HEK293 (cell line): ENCODE data around the gene NAP1L4.

ENCODE experiments used
- CTCF ChIA-PET: fragments of 350-600 bp; formaldehyde crosslinking; extraction: SDS; loops from one replicate; lab custom pipeline; 2021; ENCODE audit warnings: antibody characterized with exemption; lab: Yijun Ruan, JAX
- POLR2A ChIA-PET: fragments of 300-600 bp; formaldehyde crosslinking; extraction: SDS; loops from one replicate; lab custom pipeline; 2020; ENCODE audit warnings: antibody characterized with exemption, inconsistent platforms; lab: Yijun Ruan, JAX
- H3K27ac ChIP-seq: fragments of 200-500 bp; sonication (Bioruptor generic); 2 replicates; pipeline ENCODE4 v1.5.1; 2014; ENCODE audit warnings: low read depth, low read length, control low read depth, inconsistent platforms; ENCODE audit errors: extremely low read depth
- H3K36me3 ChIP-seq, 2 experiments: fragments of 200-500 bp in 1 of 2; sonication (Bioruptor generic) in 1 of 2; 1 replicate in 1 of 2; 2 replicates in 1 of 2; pipeline ENCODE4 v1.5.1; 2014 to 2017; ENCODE audit warnings: inconsistent platforms in 2 of 2, low read length in 2 of 2; ENCODE audit not compliant: control insufficient read depth in 2 of 2, insufficient read depth in 1 of 2
- H3K4me1 ChIP-seq: fragments of 200-500 bp; sonication (Bioruptor generic); 2 replicates; pipeline ENCODE4 v1.5.1; 2014; ENCODE audit warnings: mild to moderate bottlenecking, low read length, inconsistent platforms; ENCODE audit not compliant: control insufficient read depth, insufficient read depth
- H3K4me3 ChIP-seq: 2 replicates; pipeline ENCODE4 v1.5.1; 2011; ENCODE audit warnings: low read depth, mild to moderate bottlenecking, control low read depth, low read length, moderate library complexity
- H3K9me3 ChIP-seq: fragments of 200-500 bp; sonication (Bioruptor generic); 2 replicates; pipeline ENCODE4 v1.5.1; 2014; ENCODE audit warnings: low read depth, low read length, inconsistent platforms; ENCODE audit not compliant: control insufficient read depth, insufficient read depth
- GLI2 ChIP-seq: fragments of 450-650 bp; formaldehyde crosslinking; IDR thresholded peaks from 2 replicates; pipeline ENCODE4; 2017; ENCODE audit warnings: missing biosample characterization, missing genetic modification characterization, low read depth, borderline replicate concordance
- KLF1 ChIP-seq: fragments of 450-650 bp; formaldehyde crosslinking; IDR thresholded peaks from 2 replicates; pipeline ENCODE4 v1.5.1; 2016; ENCODE audit warnings: missing biosample characterization, missing genetic modification characterization
- REPIN1 ChIP-seq: fragments of 450-650 bp; formaldehyde crosslinking; IDR thresholded peaks from 2 replicates; pipeline ENCODE4 v1.5.1; 2017; ENCODE audit warnings: missing biosample characterization, missing genetic modification characterization, low read depth
- SP2 ChIP-seq: fragments of 450-650 bp; formaldehyde crosslinking; IDR thresholded peaks from 2 replicates; pipeline ENCODE4 v1.5.1; 2016; ENCODE audit warnings: missing biosample characterization, missing genetic modification characterization
- YY1 ChIP-seq: fragments of 450-650 bp; formaldehyde crosslinking; IDR thresholded peaks from 2 replicates; pipeline ENCODE4 v1.5.1; 2018; ENCODE audit warnings: missing biosample characterization, missing genetic modification characterization
- ZBTB17 ChIP-seq: fragments of 450-650 bp; formaldehyde crosslinking; IDR thresholded peaks from 2 replicates; pipeline ENCODE4 v1.5.1; 2016; ENCODE audit warnings: missing biosample characterization, missing genetic modification characterization
- ZBTB20 ChIP-seq: fragments of 450-650 bp; formaldehyde crosslinking; IDR thresholded peaks from 2 replicates; pipeline ENCODE4 v1.5.1; 2016; ENCODE audit warnings: missing biosample characterization, missing genetic modification characterization
- ZBTB7A ChIP-seq: fragments of 450-650 bp; formaldehyde crosslinking; IDR thresholded peaks from 2 replicates; pipeline ENCODE4 v1.5.1; 2016; ENCODE audit warnings: low read depth, missing biosample characterization, missing genetic modification characterization
- ZNF121 ChIP-seq: fragments of 450-650 bp; formaldehyde crosslinking; IDR thresholded peaks from 2 replicates; pipeline ENCODE4 v1.5.1; 2016; ENCODE audit warnings: missing biosample characterization, missing genetic modification characterization
- ZNF133 ChIP-seq: fragments of 450-650 bp; formaldehyde crosslinking; IDR thresholded peaks from 2 replicates; pipeline ENCODE4 v1.5.1; 2016; ENCODE audit warnings: missing biosample characterization, missing genetic modification characterization
- ZNF140 ChIP-seq: fragments of 450-650 bp; formaldehyde crosslinking; IDR thresholded peaks from 2 replicates; pipeline ENCODE4 v1.5.1; 2016; ENCODE audit warnings: missing biosample characterization, missing genetic modification characterization
- ZNF280D ChIP-seq: fragments of 450-650 bp; formaldehyde crosslinking; IDR thresholded peaks from 2 replicates; pipeline ENCODE4 v1.5.1; 2016; ENCODE audit warnings: missing biosample characterization, missing genetic modification characterization
- ZNF48 ChIP-seq: fragments of 450-650 bp; formaldehyde crosslinking; IDR thresholded peaks from 2 replicates; pipeline ENCODE4 v1.5.1; 2016; ENCODE audit warnings: missing biosample characterization, missing genetic modification characterization
- ZNF585B ChIP-seq: fragments of 450-650 bp; formaldehyde crosslinking; IDR thresholded peaks from 2 replicates; pipeline ENCODE4 v1.5.1; 2016; ENCODE audit warnings: missing biosample characterization, missing genetic modification characterization
- ZNF596 ChIP-seq: fragments of 450-650 bp; IDR thresholded peaks from 2 replicates; pipeline ENCODE4 v1.5.0; 2018; ENCODE audit warnings: missing biosample characterization, mild to moderate bottlenecking, missing genetic modification characterization, moderate library complexity
- ZNF639 ChIP-seq: fragments of 450-650 bp; formaldehyde crosslinking; IDR thresholded peaks from 2 replicates; pipeline ENCODE4 v1.5.1; 2016; ENCODE audit warnings: missing biosample characterization, missing genetic modification characterization
- ZNF707 ChIP-seq: fragments of 450-650 bp; formaldehyde crosslinking; IDR thresholded peaks from 2 replicates; pipeline ENCODE4 v1.5.1; 2016; ENCODE audit warnings: missing biosample characterization, missing genetic modification characterization
- ZSCAN18 ChIP-seq: fragments of 450-650 bp; formaldehyde crosslinking; IDR thresholded peaks from 2 replicates; pipeline ENCODE4 v1.5.1; 2016; ENCODE audit warnings: missing biosample characterization, missing genetic modification characterization
- TF ChIP-seq, protein P1 (sequence below): fragments of 450-650 bp; formaldehyde crosslinking; IDR thresholded peaks from 2 replicates; pipeline ENCODE4 v1.5.1; 2016; ENCODE audit warnings: missing biosample characterization, missing genetic modification characterization
- TF ChIP-seq, protein P2 (sequence below): fragments of 450-650 bp; formaldehyde crosslinking; IDR thresholded peaks from 2 replicates; pipeline ENCODE4 v1.5.1; 2016; ENCODE audit warnings: missing biosample characterization, missing genetic modification characterization
- TF ChIP-seq, protein P3 (sequence below): fragments of 450-650 bp; formaldehyde crosslinking; IDR thresholded peaks from 2 replicates; pipeline ENCODE4 v1.5.1; 2016; ENCODE audit warnings: missing biosample characterization, missing genetic modification characterization

The NAP1L4 gene

DNA sequence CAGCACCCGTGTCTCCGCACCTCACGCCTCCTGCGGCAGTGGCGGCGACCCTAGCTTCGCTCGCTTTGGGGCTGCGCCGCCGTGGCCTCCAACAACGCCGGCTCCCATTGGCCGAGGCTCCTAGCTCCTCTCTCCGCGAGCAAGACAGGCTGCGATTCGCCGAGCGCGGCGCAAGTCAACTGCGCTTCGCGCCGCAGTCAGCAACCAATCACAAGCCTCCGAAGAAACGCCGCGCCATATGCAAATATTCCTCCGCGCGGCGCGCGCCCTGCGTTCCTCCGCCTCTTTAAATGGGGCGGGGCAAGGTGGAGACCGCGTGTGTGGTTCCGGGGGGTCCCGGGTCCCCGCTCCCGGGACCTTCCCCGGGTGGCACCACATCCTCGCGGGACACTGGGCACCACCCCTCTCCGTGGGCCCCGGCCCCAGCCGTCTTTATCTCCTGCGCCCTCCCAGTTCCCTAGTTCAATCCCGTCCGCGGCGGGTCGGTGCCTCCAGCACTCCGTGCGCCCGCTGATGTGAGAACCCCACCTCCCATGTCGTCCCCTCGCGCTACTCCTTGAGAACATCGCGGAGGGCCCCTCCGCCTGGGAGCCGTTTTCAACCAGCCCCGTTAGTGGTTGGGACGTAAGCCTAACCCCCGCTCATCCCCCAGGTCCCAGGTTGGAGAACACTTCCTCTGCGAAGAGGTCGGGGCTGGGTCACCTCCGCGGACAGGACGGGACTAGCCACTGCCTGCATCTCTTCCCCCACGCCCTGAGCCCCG is at the start of gene NAP1L4 (continued):
- TF ChIP-seq ZNF639 (peak; percentile 17; the same call in 1 of the 2 replicates), ZSCAN18 (tag by site-specific recombination) (no peak), KLF1 (peak; percentile 63), ZBTB7A (tag by site-specific recombination) (no peak), REPIN1 (tag by site-specific recombination) (no peak), ZNF133 (tag by site-specific recombination) (no peak), ZNF48 (tag by site-specific recombination) (no peak), ZBTB20 (tag by site-specific recombination) (peak; percentile 98), ZNF280D (no peak), YY1 (tag by site-specific recombination) (no peak), ZBTB17 (0 out of 2 replicates have a peak, but pooled peaks have one; percentile 24), GLI2 (no peak), SP2 (tag by site-specific recombination) (peak; percentile 85)
- TF ChIP-seq, protein P1, sequence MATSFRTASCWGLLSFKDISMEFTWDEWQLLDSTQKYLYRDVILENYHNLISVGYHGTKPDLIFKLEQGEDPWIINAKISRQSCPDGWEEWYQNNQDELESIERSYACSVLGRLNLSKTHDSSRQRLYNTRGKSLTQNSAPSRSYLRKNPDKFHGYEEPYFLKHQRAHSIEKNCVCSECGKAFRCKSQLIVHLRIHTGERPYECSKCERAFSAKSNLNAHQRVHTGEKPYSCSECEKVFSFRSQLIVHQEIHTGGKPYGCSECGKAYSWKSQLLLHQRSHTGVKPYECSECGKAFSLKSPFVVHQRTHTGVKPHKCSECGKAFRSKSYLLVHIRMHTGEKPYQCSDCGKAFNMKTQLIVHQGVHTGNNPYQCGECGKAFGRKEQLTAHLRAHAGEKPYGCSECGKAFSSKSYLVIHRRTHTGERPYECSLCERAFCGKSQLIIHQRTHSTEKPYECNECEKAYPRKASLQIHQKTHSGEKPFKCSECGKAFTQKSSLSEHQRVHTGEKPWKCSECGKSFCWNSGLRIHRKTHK = no peak
- TF ChIP-seq, protein P2, sequence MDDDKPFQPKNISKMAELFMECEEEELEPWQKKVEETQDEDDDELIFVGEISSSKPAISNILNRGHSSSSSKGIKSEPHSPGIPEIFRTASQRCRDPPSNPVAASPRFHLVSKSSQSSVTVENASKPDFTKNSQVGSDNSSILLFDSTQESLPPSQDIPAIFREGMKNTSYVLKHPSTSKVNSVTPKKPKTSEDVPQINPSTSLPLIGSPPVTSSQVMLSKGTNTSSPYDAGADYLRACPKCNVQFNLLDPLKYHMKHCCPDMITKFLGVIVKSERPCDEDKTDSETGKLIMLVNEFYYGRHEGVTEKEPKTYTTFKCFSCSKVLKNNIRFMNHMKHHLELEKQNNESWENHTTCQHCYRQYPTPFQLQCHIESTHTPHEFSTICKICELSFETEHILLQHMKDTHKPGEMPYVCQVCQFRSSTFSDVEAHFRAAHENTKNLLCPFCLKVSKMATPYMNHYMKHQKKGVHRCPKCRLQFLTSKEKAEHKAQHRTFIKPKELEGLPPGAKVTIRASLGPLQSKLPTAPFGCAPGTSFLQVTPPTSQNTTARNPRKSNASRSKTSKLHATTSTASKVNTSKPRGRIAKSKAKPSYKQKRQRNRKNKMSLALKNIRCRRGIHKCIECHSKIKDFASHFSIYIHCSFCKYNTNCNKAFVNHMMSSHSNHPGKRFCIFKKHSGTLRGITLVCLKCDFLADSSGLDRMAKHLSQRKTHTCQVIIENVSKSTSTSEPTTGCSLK (tag by site-specific recombination) = no peak

GRCh38 chr11:3040881-3041280 is 48.8 kb upstream of the NAP1L4 start:
- peaks cover 0 to 86% of the 10 kb centered on the region in 2 experiments; a peak in 1 of 3 replicates for H3K36me3 ChIP-seq
- no peak overlapping the region for H3K4me3 ChIP-seq
- no peaks in the 10 kb centered on the region for H3K9me3 ChIP-seq
- CTCF ChIA-PET = interaction anchor here (1.0 to 8.8 kb wide), 3 partner anchors 25 to 175 kb away, joined by 3 to 144 read pairs (median 3); no protein-coding TSS in a partner anchor
- no peaks in the 10 kb centered on the region for H3K4me1 ChIP-seq
- POLR2A ChIA-PET = no interaction called here
- no peak overlapping the region for H3K27ac ChIP-seq
- no peak for TF ChIP-seq ZNF140
- TF ChIP-seq ZNF585B (tag by site-specific recombination) = no peak
- TF ChIP-seq ZNF707 (tag by site-specific recombination) = no peak
- TF ChIP-seq, protein P3, sequence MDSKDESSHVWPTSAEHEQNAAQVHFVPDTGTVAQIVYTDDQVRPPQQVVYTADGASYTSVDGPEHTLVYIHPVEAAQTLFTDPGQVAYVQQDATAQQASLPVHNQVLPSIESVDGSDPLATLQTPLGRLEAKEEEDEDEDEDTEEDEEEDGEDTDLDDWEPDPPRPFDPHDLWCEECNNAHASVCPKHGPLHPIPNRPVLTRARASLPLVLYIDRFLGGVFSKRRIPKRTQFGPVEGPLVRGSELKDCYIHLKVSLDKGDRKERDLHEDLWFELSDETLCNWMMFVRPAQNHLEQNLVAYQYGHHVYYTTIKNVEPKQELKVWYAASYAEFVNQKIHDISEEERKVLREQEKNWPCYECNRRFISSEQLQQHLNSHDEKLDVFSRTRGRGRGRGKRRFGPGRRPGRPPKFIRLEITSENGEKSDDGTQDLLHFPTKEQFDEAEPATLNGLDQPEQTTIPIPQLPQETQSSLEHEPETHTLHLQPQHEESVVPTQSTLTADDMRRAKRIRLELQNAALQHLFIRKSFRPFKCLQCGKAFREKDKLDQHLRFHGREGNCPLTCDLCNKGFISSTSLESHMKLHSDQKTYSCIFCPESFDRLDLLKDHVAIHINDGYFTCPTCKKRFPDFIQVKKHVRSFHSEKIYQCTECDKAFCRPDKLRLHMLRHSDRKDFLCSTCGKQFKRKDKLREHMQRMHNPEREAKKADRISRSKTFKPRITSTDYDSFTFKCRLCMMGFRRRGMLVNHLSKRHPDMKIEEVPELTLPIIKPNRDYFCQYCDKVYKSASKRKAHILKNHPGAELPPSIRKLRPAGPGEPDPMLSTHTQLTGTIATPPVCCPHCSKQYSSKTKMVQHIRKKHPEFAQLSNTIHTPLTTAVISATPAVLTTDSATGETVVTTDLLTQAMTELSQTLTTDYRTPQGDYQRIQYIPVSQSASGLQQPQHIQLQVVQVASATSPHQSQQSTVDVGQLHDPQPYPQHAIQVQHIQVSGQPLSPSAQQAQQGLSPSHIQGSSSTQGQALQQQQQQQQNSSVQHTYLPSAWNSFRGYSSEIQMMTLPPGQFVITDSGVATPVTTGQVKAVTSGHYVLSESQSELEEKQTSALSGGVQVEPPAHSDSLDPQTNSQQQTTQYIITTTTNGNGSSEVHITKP (tag by site-specific recombination) = no peak
- no peak for TF ChIP-seq ZNF596 (tag by site-specific recombination)
- no peak for TF ChIP-seq ZNF121
